Neuronal stem cell (in vitro differentiated cells): ENCODE results near the gene CASP10.

ENCODE experiments used
- DNase-seq: peaks from one replicate; pipeline ENCODE4 v3.0.0-alpha.2; 2013; ENCODE audit warnings: low spot score
- H2AFZ ChIP-seq: one replicate; pipeline ENCODE4 v1.6.1; 2013; ENCODE audit warnings: mild to moderate bottlenecking, low read length, inconsistent platforms
- H2AK5ac ChIP-seq: 2 replicates; pipeline ENCODE4 v1.6.1; 2013; ENCODE audit warnings: low read depth, mild to moderate bottlenecking, inconsistent platforms, low read length, moderate library complexity, mixed read lengths
- H2BK120ac ChIP-seq: 2 replicates; pipeline ENCODE4 v1.6.1; 2013; ENCODE audit warnings: low read depth, mild to moderate bottlenecking, inconsistent platforms, low read length, moderate library complexity, mixed read lengths
- H2BK12ac ChIP-seq: one replicate; pipeline ENCODE4 v1.6.1; 2013; ENCODE audit warnings: low read length, inconsistent platforms
- H2BK15ac ChIP-seq: 2 replicates; pipeline ENCODE4 v1.6.1; 2013; ENCODE audit warnings: mild to moderate bottlenecking, low read length, inconsistent platforms, mixed read lengths
- H2BK5ac ChIP-seq: one replicate; pipeline ENCODE4 v1.6.1; 2013; ENCODE audit warnings: inconsistent platforms, mild to moderate bottlenecking, low read length, moderate library complexity
- H3K14ac ChIP-seq: one replicate; pipeline ENCODE4 v1.6.1; 2013; ENCODE audit warnings: low read length, inconsistent platforms
- H3K18ac ChIP-seq: 2 replicates; pipeline ENCODE4 v1.6.1; 2013; ENCODE audit warnings: low read length, inconsistent platforms
- H3K23ac ChIP-seq: 2 replicates; pipeline ENCODE4 v1.6.1; 2013; ENCODE audit warnings: low read depth, mild to moderate bottlenecking, mixed read lengths, low read length, inconsistent platforms; ENCODE audit not compliant: poor library complexity
- H3K27ac ChIP-seq: replicated peaks from 3 replicates; pipeline ENCODE4 v1.5.1; 2013; ENCODE audit warnings: low read length, inconsistent platforms
- H3K27me3 ChIP-seq, 3 experiments: 2 replicates each; pipeline ENCODE4 v1.6.1; 2013; ENCODE audit warnings: low read length in 3 of 3, mild to moderate bottlenecking in 2 of 3, inconsistent platforms in 1 of 3, low read depth in 1 of 3, mixed read lengths in 1 of 3, moderate library complexity in 1 of 3; ENCODE audit not compliant: control insufficient read depth in 3 of 3, insufficient read depth in 3 of 3
- H3K36me3 ChIP-seq, 2 donors: replicated peaks in 1 of 2; 2 replicates each; pipeline ENCODE4 v1.6.1; 2013; ENCODE audit warnings: low read length in 2 of 2; ENCODE audit not compliant: control insufficient read depth in 2 of 2, insufficient read depth in 2 of 2
- H3K4ac ChIP-seq: 2 replicates; pipeline ENCODE4 v1.6.1; 2013; ENCODE audit warnings: inconsistent platforms, mild to moderate bottlenecking, low read length, moderate library complexity
- H3K4me1 ChIP-seq, 2 donors: 1 replicate in 1 of 2; 2 replicates in 1 of 2; pipeline ENCODE4 v1.6.1; 2013; ENCODE audit warnings: low read length in 2 of 2, low read depth in 1 of 2; ENCODE audit not compliant: control insufficient read depth in 2 of 2, insufficient read depth in 1 of 2
- H3K4me2 ChIP-seq: one replicate; pipeline ENCODE4 v1.6.1; 2013; ENCODE audit warnings: mild to moderate bottlenecking, low read length, inconsistent platforms; ENCODE audit not compliant: insufficient read depth, poor library complexity, severe bottlenecking
- H3K4me3 ChIP-seq, 2 donors: 2 replicates each; pipeline ENCODE4 v1.5.1; 2013; ENCODE audit warnings: low read length in 2 of 2, mild to moderate bottlenecking in 2 of 2, inconsistent platforms in 1 of 2, moderate library complexity in 1 of 2
- H3K79me1 ChIP-seq: one replicate; pipeline ENCODE4 v1.6.1; 2013; ENCODE audit warnings: low read depth, mild to moderate bottlenecking, inconsistent platforms, low read length, moderate library complexity
- H3K9ac ChIP-seq: one replicate; pipeline ENCODE4 v1.6.1; 2013; ENCODE audit warnings: mild to moderate bottlenecking, low read depth, low read length, inconsistent platforms; ENCODE audit not compliant: poor library complexity
- H3K9me3 ChIP-seq, 2 donors: replicated peaks in 1 of 2; 2 replicates each; pipeline versions ENCODE3 to v1.6.1; 2013; ENCODE audit warnings: low read length in 2 of 2, mild to moderate bottlenecking in 2 of 2, inconsistent platforms in 1 of 2, low read depth in 1 of 2, mixed read lengths in 1 of 2, moderate library complexity in 1 of 2; ENCODE audit not compliant: control insufficient read depth in 2 of 2, insufficient read depth in 1 of 2
- H4K8ac ChIP-seq: one replicate; pipeline ENCODE4 v1.6.1; 2013; ENCODE audit warnings: low read depth, mild to moderate bottlenecking, inconsistent platforms, low read length, moderate library complexity
- H4K91ac ChIP-seq: one replicate; pipeline ENCODE4 v1.6.1; 2013; ENCODE audit warnings: low read length, low read depth, mild to moderate bottlenecking, inconsistent platforms; ENCODE audit not compliant: poor library complexity
- WGBS, 2 donors: extraction: QIAGEN DNeasy Blood & Tissue Kit; methylation state at CpG; one replicate each; pipeline ENCODE4 v1.1.7; 2013; ENCODE audit warnings: missing lambda C conversion rate in 2 of 2, mixed read lengths in 1 of 2; ENCODE audit not compliant: insufficient read length in 2 of 2, insufficient replicate concordance in 1 of 2; ENCODE audit errors: extremely low coverage in 2 of 2; 5-methylcytosine and 5-hydroxymethylcytosine counted together

CASP10 gene

GRCh38 chr2:201260302-201260800 lies 77.4 kb downstream of the CASP10 start, which contains the start of gene CASP8:
Gene CASP8 (plus strand): TSS chr2:201260536. CDS start chr2:201266487, 5,951 bp downstream.
- Histone ChIP-seq H2BK120ac (no peak within 1 kb of the TSS), H3K27me3 (no peaks in the 10 kb centered on the region), H3K4me1 (peaks cover 8 to 9% of the 10 kb centered on the region in 2 donors), H2AK5ac (no peak within 1 kb of the TSS), H3K27ac (no peak within 1 kb of the TSS), H2BK15ac (no peak within 1 kb of the TSS), H3K4ac (no peak within 1 kb of the TSS), H3K4me2 (no peak within 1 kb of the TSS), H4K91ac (no peak within 1 kb of the TSS), H2AFZ (no peak within 1 kb of the TSS), H4K8ac (no peak within 1 kb of the TSS), H3K36me3 (no peaks in the 10 kb centered on the region), H3K79me1 (no peaks in the 10 kb centered on the region), H3K23ac (no peak within 1 kb of the TSS), H3K18ac (no peak within 1 kb of the TSS), H3K4me3 (no peak within 1 kb of the TSS), H3K9ac (no peak within 1 kb of the TSS), H2BK12ac (no peak within 1 kb of the TSS), H2BK5ac (no peak within 1 kb of the TSS), H3K9me3 (no peaks in the 10 kb centered on the region), H3K14ac (no peak within 1 kb of the TSS)
- WGBS, 2 donors: no CpG with 5 or more reads among the region's 10 CpGs
- no peak for DNase-seq

GRCh38 chr2:201261471-201261870 lies 78.5 kb downstream of the CASP10 start:
- no peak overlapping the region for H3K9ac ChIP-seq
- H3K23ac ChIP-seq: no peak overlapping the region
- no peak overlapping the region for H2AK5ac ChIP-seq
- H3K4ac ChIP-seq: no peak overlapping the region
- H3K14ac ChIP-seq: no peak overlapping the region
- no peak overlapping the region for H3K4me2 ChIP-seq
- H4K91ac ChIP-seq: no peak overlapping the region
- H2BK15ac ChIP-seq: no peak overlapping the region
- no peak for DNase-seq
- no peak overlapping the region for H2BK12ac ChIP-seq
- H2AFZ ChIP-seq: no peak overlapping the region
- H4K8ac ChIP-seq: no peak overlapping the region
- no peaks in the 10 kb centered on the region for H3K79me1 ChIP-seq
- H2BK5ac ChIP-seq: no peak overlapping the region
- no peak overlapping the region for H3K4me3 ChIP-seq
- H2BK120ac ChIP-seq: no peak overlapping the region
- H3K4me1 ChIP-seq: peaks cover 8 to 9% of the 10 kb centered on the region in 2 donors
- no peak overlapping the region for H3K18ac ChIP-seq
- H3K9me3 ChIP-seq: no peaks in the 10 kb centered on the region
- no peak overlapping the region for H3K27ac ChIP-seq
- no CpG with 5 or more reads among the region's 9 CpGs for WGBS, 2 donors
- no peaks in the 10 kb centered on the region for H3K27me3 ChIP-seq
- H3K36me3 ChIP-seq: no peaks in the 10 kb centered on the region

- Histone ChIP-seq H2BK5ac (no peak overlapping the region), H3K27me3 (no peaks in the 10 kb centered on the region)
Observed at GRCh38 chr2:201261906-201262305, 79.0 kb downstream of the CASP10 start.

GRCh38 chr2:201262718-201263117 lies 79.8 kb downstream of the CASP10 start:
- Histone ChIP-seq H3K23ac (no peak overlapping the region), H3K4me3 (no peak overlapping the region), H2BK15ac (no peak overlapping the region), H4K8ac (no peak overlapping the region), H4K91ac (no peak overlapping the region), H3K27ac (no peak overlapping the region), H3K18ac (no peak overlapping the region), H3K9me3 (no peaks in the 10 kb centered on the region), H2BK120ac (no peak overlapping the region), H2AFZ (no peak overlapping the region), H2BK5ac (no peak overlapping the region), H3K9ac (no peak overlapping the region), H3K4me2 (no peak overlapping the region), H2BK12ac (no peak overlapping the region), H3K14ac (no peak overlapping the region), H3K36me3 (no peaks in the 10 kb centered on the region), H2AK5ac (no peak overlapping the region), H3K27me3 (no peaks in the 10 kb centered on the region), H3K79me1 (no peaks in the 10 kb centered on the region), H3K4ac (no peak overlapping the region), H3K4me1 (peaks cover 8 to 9% of the 10 kb centered on the region in 2 donors)
- no peak for DNase-seq
- WGBS, 2 donors: no CpG with 5 or more reads among the region's 6 CpGs

More at GRCh38 chr2:201261906-201262305, 79.0 kb downstream of the CASP10 start:
- Histone ChIP-seq H2BK120ac (no peak overlapping the region), H2AK5ac (no peak overlapping the region), H3K4me2 (no peak overlapping the region), H3K27ac (no peak overlapping the region), H4K8ac (no peak overlapping the region), H2BK12ac (no peak overlapping the region), H2AFZ (no peak overlapping the region), H3K9me3 (no peaks in the 10 kb centered on the region), H3K4me1 (peaks cover 8 to 9% of the 10 kb centered on the region in 2 donors), H3K23ac (no peak overlapping the region), H3K9ac (no peak overlapping the region), H3K4me3 (no peak overlapping the region), H3K79me1 (no peaks in the 10 kb centered on the region), H4K91ac (no peak overlapping the region), H3K36me3 (no peaks in the 10 kb centered on the region), H3K14ac (no peak overlapping the region), H3K18ac (no peak overlapping the region), H2BK15ac (no peak overlapping the region), H3K4ac (no peak overlapping the region)
- no peak for DNase-seq
- WGBS, 2 donors: no CpG with 5 or more reads among the region's 2 CpGs
